Pancreas (tissue), 10 donors: ENCODE data around the gene GRPR. TPM values are rescaled to one million over a fixed set of nuclear protein-coding genes. Genes with fewer than 3 reads are reported as not detected.

Experiments
- ATAC-seq, 4 donors: fragments of 200-7000 bp; cut with Tn5 transposase; one replicate each; pipeline versions ENCODE4 v1.8.0 to v1.9.1; 2020; ENCODE audit warnings: mild to moderate bottlenecking in 4 of 4, moderate library complexity in 4 of 4
- DNase-seq, 6 donors: peaks; one replicate each; pipeline ENCODE4 v3.0.0-alpha.2; 2020
- FAIRE-seq: peaks from 2 replicates; lab custom pipeline; 2012; peaks lifted over from hg19 to GRCh38; lab: Jason Lieb, UNC
- H3K27ac ChIP-seq, 4 donors: fragments of 200-600 bp; sonication (generic); 1 replicate in 3 of 4; 2 replicates in 1 of 4; pipeline versions ENCODE4 v1.5.0 to v1.8.0; 2020
- H3K27me3 ChIP-seq, 4 donors: fragments of 200-600 bp; one replicate each; pipeline ENCODE4 v1.8.0; 2021
- H3K36me3 ChIP-seq, 3 donors: fragments of 200-600 bp; sonication (generic) in 1 of 3; one replicate each; pipeline versions ENCODE4 v1.5.0 to v1.8.0; 2020 to 2021
- H3K4me1 ChIP-seq, 3 donors: fragments of 200-600 bp; one replicate each; pipeline ENCODE4 v1.8.0; 2021
- H3K4me3 ChIP-seq, 4 donors: fragments of 200-600 bp; sonication (generic) in 2 of 4; one replicate each; pipeline versions ENCODE4 v1.5.0 to v1.8.0; 2020 to 2021
- H3K9me3 ChIP-seq, 4 donors: fragments of 200-600 bp; one replicate each; pipeline ENCODE4 v1.8.0; 2021
- WGBS, 2 donors: extraction: QIAGEN DNeasy Blood & Tissue Kit; methylation state at CpG; one replicate each; pipeline ENCODE4 v1.1.7; 2013; 5-methylcytosine and 5-hydroxymethylcytosine counted together
- intact Hi-C, 3 donors: fragments of 100-400 bp; cut with DNase I; formaldehyde crosslinking; loops; one replicate each; pipeline versions ENCODE4 v1.11.1 to v1.14.2; 2022
- polyA plus RNA-seq, 2 donors: library from polyadenylated mRNA; stranded (reverse); fragments of 200-250 nt; gene quantifications; one replicate each; pipeline ENCODE4 v1.2.3, GENCODE V29; 2013
- total RNA-seq, 6 donors: library from RNA; stranded (reverse); fragmentation: NEBNext Ultra II Directional in 4 of 6; extraction: Animal tissue kit (Norgen Biotek cat#: 25700) in 4 of 6; gene quantifications; one replicate each; pipeline versions ENCODE4 v1.2.1 to v1.2.4, GENCODE V29; 2021 to 2023
- TF ChIP-seq, protein P1 (sequence below), 4 donors: fragments of 200-600 bp; sonication (generic) in 3 of 4; IDR thresholded peaks; one replicate each; pipeline versions ENCODE4 v1.5.0 to v1.8.0; 2021; ENCODE audit warnings: antibody characterized with exemption in 4 of 4
- donor health status: healthy with polysubstance abuse.
- donor health status: DM: no; HTN: no; CAD: no; lungs with moderate emphysema.
- donor health status: DM: no; HTN: no; CAD: no.
- donor health status: control.
- donor health status: control.
- donor health status: Bipolar disorder and iron deficiency.
- donor health status: DM: yes; HTN: yes; CAD: no.
- donor health status: DM: no; HTN: no; CAD: no.
- donor health status: DM: no; HTN: no; CAD: no.
- donor health status: DM: yes; HTN: yes; CAD: no.

Gene GRPR
- total and polyA plus RNA-seq, 8 donors: 1.4 to 32.4 (median 8.2) TPM

DNA sequence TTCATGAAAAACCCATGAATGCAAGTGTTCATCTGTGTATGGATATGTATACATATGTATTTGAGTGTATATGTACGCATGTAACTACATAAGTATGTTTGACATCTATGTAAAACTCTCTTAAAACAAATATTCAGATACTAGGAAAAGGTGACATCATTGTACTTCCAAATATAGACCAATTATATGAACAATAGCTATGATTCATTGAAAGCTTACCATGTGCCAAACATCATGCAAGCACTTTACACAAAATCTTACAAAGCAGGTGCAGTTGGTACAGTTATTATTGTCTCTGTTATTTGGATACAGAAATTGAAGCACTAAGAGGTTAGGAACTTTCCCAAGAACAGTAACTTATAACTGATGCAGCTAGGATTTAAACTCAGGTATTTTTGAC lies 65.3 kb downstream of the GRPR start:
- DNase-seq (no peak), ATAC-seq (peak; percentile 28 to 70 (median 64)), FAIRE-seq (no peak)
- Histone ChIP-seq H3K4me1 (no peaks in the 10 kb centered on the region), H3K27me3 (no peaks in the 10 kb centered on the region), H3K9me3 (no peaks in the 10 kb centered on the region), H3K36me3 (no peaks in the 10 kb centered on the region), H3K27ac (no peak overlapping the region), H3K4me3 (no peak overlapping the region)
- 0 to 29% methylated on average over 1 of the region's 1 CpG for WGBS, 2 donors
- TF ChIP-seq, protein P1, sequence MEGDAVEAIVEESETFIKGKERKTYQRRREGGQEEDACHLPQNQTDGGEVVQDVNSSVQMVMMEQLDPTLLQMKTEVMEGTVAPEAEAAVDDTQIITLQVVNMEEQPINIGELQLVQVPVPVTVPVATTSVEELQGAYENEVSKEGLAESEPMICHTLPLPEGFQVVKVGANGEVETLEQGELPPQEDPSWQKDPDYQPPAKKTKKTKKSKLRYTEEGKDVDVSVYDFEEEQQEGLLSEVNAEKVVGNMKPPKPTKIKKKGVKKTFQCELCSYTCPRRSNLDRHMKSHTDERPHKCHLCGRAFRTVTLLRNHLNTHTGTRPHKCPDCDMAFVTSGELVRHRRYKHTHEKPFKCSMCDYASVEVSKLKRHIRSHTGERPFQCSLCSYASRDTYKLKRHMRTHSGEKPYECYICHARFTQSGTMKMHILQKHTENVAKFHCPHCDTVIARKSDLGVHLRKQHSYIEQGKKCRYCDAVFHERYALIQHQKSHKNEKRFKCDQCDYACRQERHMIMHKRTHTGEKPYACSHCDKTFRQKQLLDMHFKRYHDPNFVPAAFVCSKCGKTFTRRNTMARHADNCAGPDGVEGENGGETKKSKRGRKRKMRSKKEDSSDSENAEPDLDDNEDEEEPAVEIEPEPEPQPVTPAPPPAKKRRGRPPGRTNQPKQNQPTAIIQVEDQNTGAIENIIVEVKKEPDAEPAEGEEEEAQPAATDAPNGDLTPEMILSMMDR (IDR thresholded peaks at IDR 0.05): no peak
- intact Hi-C loops: no loop called here

DNA sequence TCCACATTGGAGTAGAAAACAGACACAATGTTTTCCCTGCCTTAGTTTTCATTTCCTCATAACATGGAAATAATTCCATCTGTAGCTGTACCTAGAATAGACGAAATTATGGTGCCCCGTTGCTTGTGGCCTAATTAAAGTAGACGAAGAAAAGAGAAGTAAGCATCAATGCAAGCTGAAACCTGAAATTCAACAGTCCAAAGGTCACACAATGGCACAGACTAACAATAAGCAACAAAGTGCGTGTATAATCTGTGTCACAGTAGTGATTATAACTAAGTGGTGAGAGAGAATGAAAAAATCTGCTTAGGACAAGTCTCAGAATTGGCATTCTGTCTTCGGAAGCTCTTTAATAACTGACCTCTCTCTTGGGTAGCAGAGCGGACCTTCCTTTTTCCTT lies 68.2 kb downstream of the GRPR start:
- WGBS, 2 donors: 49% methylated on average over 6 of the region's 6 CpGs
- TF ChIP-seq, protein P1 (IDR thresholded peaks at IDR 0.05): no peak
- FAIRE-seq (no peak), ATAC-seq (peak in 3 of 4 donors; percentile 40 to 73 (median 41)), DNase-seq (no peak)
- no peaks in the 10 kb centered on the region for H3K36me3 ChIP-seq
- no peaks in the 10 kb centered on the region for H3K4me1 ChIP-seq
- no peaks in the 10 kb centered on the region for H3K9me3 ChIP-seq
- no peak overlapping the region for H3K4me3 ChIP-seq
- no peak overlapping the region for H3K27ac ChIP-seq
- intact Hi-C loops: no loop called here
- H3K27me3 ChIP-seq: no peaks in the 10 kb centered on the region

GRCh38 chrX:16196829-16197228 lies 73.5 kb downstream of the GRPR start:
- H3K27ac ChIP-seq: no peak overlapping the region
- ATAC-seq (no peak), FAIRE-seq (no peak), DNase-seq (no peak)
- no peaks in the 10 kb centered on the region for H3K36me3 ChIP-seq
- H3K4me1 ChIP-seq: no peaks in the 10 kb centered on the region
- no peak overlapping the region for H3K4me3 ChIP-seq
- intact Hi-C loops: no loop called here
- no peaks in the 10 kb centered on the region for H3K9me3 ChIP-seq
- TF ChIP-seq, protein P1 (IDR thresholded peaks at IDR 0.05): no peak
- H3K27me3 ChIP-seq: no peaks in the 10 kb centered on the region

GRCh38 chrX:16199343-16199742 lies 76.0 kb downstream of the GRPR start:
- no peak for DNase-seq
- no peaks in the 10 kb centered on the region for H3K27me3 ChIP-seq
- no peak for FAIRE-seq
- no peak overlapping the region for H3K4me3 ChIP-seq
- 58 to 85% methylated on average over 1 of the region's 1 CpG for WGBS, 2 donors
- peaks cover 0 to 5% (median 4%) of the 10 kb centered on the region in 3 donors for H3K4me1 ChIP-seq
- intact Hi-C loops: no loop called here
- TF ChIP-seq, protein P1 (IDR thresholded peaks at IDR 0.05): no peak
- no peak for ATAC-seq
- H3K27ac ChIP-seq: no peak overlapping the region
- H3K9me3 ChIP-seq: no peaks in the 10 kb centered on the region
- no peaks in the 10 kb centered on the region for H3K36me3 ChIP-seq

DNA sequence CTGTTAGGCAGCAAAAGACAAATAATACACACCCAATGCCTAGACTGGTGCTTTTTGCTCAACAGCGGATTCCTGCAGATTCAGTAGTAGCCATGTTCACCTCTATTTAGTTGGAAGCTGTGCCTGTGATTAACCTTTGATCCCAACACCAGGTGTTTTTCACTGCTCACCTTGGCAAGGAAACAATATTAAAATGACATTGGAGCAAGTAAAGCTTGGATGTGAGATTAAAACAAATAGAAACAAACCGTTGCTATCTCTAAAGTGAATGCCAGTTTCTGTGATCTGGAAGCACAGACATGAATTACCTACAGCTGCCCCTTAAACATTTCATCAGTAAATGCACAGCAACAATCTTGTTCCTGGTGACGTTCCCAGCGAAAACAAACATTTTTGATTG lies 79.6 kb downstream of the GRPR start:
- no peak for FAIRE-seq
- peaks cover 0 to 5% (median 4%) of the 10 kb centered on the region in 3 donors for H3K4me1 ChIP-seq
- ATAC-seq: peak; percentile 72 to 81 (median 74)
- H3K36me3 ChIP-seq: no peaks in the 10 kb centered on the region
- 12 to 18% methylated on average over 4 of the region's 4 CpGs for WGBS, 2 donors
- H3K4me3 ChIP-seq: no peak overlapping the region
- H3K27me3 ChIP-seq: no peaks in the 10 kb centered on the region
- no peaks in the 10 kb centered on the region for H3K9me3 ChIP-seq
- TF ChIP-seq, protein P1 (IDR thresholded peaks at IDR 0.05): no peak
- peak in 3 of 6 donors; percentile 11 to 22 (median 16) for DNase-seq
- intact Hi-C loops: no loop called here
- peak overlapping the region in 1 of 4 donors; percentile 8 for H3K27ac ChIP-seq

Other genes starting within 250 kb of the GRPR start
- 1 to 10 TPM in 1 of 6 donors, under 1 TPM in 5; 0.19 to 2.2 (median 0.53) TPM for gene MAGEB17, start 43.9 kb downstream of the GRPR start, total RNA-seq
- 1 to 10 TPM in 1 of 2 donors, under 1 TPM in 1; 0.66 to 2.2 TPM for gene MAGEB17, start 43.9 kb downstream of the GRPR start, polyA plus RNA-seq